Renal cortex interstitium (tissue), 11 donors: ENCODE results near the gene PRSS23. TPM values are rescaled to one million over a fixed set of nuclear protein-coding genes. Genes with fewer than 3 reads are reported as not detected.

Source experiments
- DNase-seq, 11 donors: peaks; one replicate each; pipeline ENCODE4 v3.0.0-alpha.2; 2013; ENCODE audit warnings: low read depth in 9 of 11, low spot score in 4 of 11; ENCODE audit errors: extremely low read depth in 1 of 11
- polyA plus RNA-seq, 3 donors: library from polyadenylated mRNA; unstranded; fragments of 120-200 nt; gene quantifications; one replicate each; pipeline ENCODE4 v1.2.1, GENCODE V29; 2013; ENCODE audit not compliant: insufficient read length in 3 of 3

Gene PRSS23
- polyA plus RNA-seq, 3 donors = 82.9 to 119 (median 83.6) TPM

- DNase-seq = no peak
Observed at GRCh38 chr11:86782742-86783141, 17.6 kb upstream of the PRSS23 start.

- no peak for DNase-seq
Observed at GRCh38 chr11:86783661-86784060, 16.7 kb upstream of the PRSS23 start.

- no peak for DNase-seq
Observed at GRCh38 chr11:86784241-86784681, 16.1 kb upstream of the PRSS23 start.

- no peak for DNase-seq
Observed at GRCh38 chr11:86785576-86785975, 14.8 kb upstream of the PRSS23 start.

- no peak for DNase-seq
Observed at GRCh38 chr11:86787018-86787536, 13.3 kb upstream of the PRSS23 start.

GRCh38 chr11:86787656-86788055 lies 12.7 kb upstream of the PRSS23 start:
- DNase-seq = no peak

GRCh38 chr11:86790195-86790725 lies 10.1 kb upstream of the PRSS23 start:
- DNase-seq = no peak

- no peak for DNase-seq
Observed at GRCh38 chr11:86790867-86791849, 9.2 kb upstream of the PRSS23 start.

GRCh38 chr11:86792150-86792549 lies 8.2 kb upstream of the PRSS23 start:
- no peak for DNase-seq

- no peak for DNase-seq
Observed at GRCh38 chr11:86793307-86793706, 7.0 kb upstream of the PRSS23 start.

- no peak for DNase-seq
Observed at GRCh38 chr11:86795511-86795910, 4.8 kb upstream of the PRSS23 start.

GRCh38 chr11:86795949-86796348 lies 4.4 kb upstream of the PRSS23 start:
- no peak for DNase-seq

- DNase-seq = no peak
Observed at GRCh38 chr11:86797133-86797532, 3.2 kb upstream of the PRSS23 start.

- DNase-seq = no peak
Observed at GRCh38 chr11:86798988-86799387, 1.4 kb upstream of the PRSS23 start.

- no peak for DNase-seq
Observed at GRCh38 chr11:86799680-86800075, 664 bp upstream of the PRSS23 start.

GRCh38 chr11:86800960-86801272 lies 574 bp downstream of the PRSS23 start:
- DNase-seq = no peak

- no peak for DNase-seq
Observed at GRCh38 chr11:86801364-86801763, 1.0 kb downstream of the PRSS23 start.

- no peak for DNase-seq
Observed at GRCh38 chr11:86802146-86802545, 1.8 kb downstream of the PRSS23 start.

GRCh38 chr11:86802601-86803051 lies 2.3 kb downstream of the PRSS23 start:
- no peak for DNase-seq
